Transverse colon (tissue), 4 donors: ENCODE results near the gene BAIAP2.

Experiments
- EP300 ChIP-seq: sonication (generic); formaldehyde crosslinking; IDR thresholded peaks from one replicate; pipeline ENCODE4 v1.6.1; 2017; ENCODE audit warnings: antibody characterized with exemption, low read depth
- POLR2A ChIP-seq: fragments of 450-650 bp; IDR thresholded peaks from one replicate; pipeline ENCODE4 v1.6.1; 2016; ENCODE audit warnings: antibody characterized with exemption, mild to moderate bottlenecking, moderate library complexity
- POLR2AphosphoS5 ChIP-seq, 3 donors: sonication (generic); formaldehyde crosslinking; IDR thresholded peaks; one replicate each; pipeline ENCODE4 v1.6.1; 2016; ENCODE audit warnings: antibody characterized with exemption in 3 of 3
- TF ChIP-seq, protein P1 (sequence below), 5 experiments: fragments of 200-600 bp in 3 of 5; fragments of 450-650 bp in 2 of 5; sonication (generic) in 3 of 5; IDR thresholded peaks; 1 replicate in 2 of 5; 2 replicates in 3 of 5; pipeline ENCODE4 v1.5.1; 2016 to 2017; ENCODE audit warnings: antibody characterized with exemption in 5 of 5, inconsistent platforms in 3 of 5, mild to moderate bottlenecking in 2 of 5, moderate library complexity in 1 of 5

DNA sequence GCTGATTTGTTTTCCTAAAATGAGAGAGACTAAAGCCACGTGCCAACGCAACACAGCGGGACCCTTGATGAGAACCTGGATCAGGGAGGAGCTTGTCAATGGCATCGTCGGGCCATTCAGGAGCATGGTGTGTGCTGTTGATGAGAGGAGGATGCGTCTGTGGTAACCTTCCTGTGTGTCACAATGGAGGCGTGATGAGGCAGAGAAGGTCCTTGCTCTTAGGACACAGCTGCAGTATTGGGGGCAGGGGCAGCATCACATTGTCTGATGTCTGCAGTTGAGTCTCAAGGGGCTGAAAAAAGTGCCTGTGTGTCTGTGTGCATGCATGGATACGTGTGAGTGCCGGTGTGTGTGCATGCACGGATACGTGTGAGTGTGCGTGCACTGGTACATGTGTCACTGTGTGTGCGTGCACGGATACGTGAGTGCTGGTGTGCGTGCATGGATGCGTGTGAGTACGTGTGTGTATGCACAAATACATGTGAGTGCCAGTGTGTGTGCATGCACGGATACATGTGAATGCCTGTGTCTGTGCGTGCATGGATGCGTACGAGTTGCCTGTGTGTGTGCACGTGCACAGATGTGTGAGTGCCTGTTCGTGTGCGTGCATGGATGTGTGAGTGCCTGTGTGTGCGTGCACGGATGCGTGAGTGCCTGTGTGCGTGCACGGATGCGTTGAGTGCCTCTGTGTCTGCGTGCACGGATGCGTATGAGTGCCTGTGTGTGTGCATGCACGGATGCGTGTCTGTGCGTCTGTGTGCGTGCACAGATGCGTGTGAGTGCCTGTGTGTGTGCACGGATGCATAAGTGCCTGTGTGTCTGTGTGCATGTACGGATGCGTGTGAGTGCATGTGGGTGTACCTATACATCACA is 39.3 kb downstream of the BAIAP2 start:
- no peak for TF ChIP-seq POLR2AphosphoS5 (IDR thresholded peaks at IDR 0.05)
- TF ChIP-seq, protein P1, sequence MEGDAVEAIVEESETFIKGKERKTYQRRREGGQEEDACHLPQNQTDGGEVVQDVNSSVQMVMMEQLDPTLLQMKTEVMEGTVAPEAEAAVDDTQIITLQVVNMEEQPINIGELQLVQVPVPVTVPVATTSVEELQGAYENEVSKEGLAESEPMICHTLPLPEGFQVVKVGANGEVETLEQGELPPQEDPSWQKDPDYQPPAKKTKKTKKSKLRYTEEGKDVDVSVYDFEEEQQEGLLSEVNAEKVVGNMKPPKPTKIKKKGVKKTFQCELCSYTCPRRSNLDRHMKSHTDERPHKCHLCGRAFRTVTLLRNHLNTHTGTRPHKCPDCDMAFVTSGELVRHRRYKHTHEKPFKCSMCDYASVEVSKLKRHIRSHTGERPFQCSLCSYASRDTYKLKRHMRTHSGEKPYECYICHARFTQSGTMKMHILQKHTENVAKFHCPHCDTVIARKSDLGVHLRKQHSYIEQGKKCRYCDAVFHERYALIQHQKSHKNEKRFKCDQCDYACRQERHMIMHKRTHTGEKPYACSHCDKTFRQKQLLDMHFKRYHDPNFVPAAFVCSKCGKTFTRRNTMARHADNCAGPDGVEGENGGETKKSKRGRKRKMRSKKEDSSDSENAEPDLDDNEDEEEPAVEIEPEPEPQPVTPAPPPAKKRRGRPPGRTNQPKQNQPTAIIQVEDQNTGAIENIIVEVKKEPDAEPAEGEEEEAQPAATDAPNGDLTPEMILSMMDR (IDR thresholded peaks at IDR 0.05) = no peak
- TF ChIP-seq EP300 = no peak
- TF ChIP-seq POLR2A = no peak
